GM21390 (cell line): Measurements from ENCODE around the gene HOXA4.

Experiments
- ATAC-seq: cut with Tn5 transposase; IDR thresholded peaks from one replicate; pipeline ENCODE4 v1.9.1; 2021; ENCODE audit not compliant: unreplicated experiment

Gene HOXA4

GRCh38 chr7:27158436-27159265, 28.1 kb upstream of the HOXA4 start:
- no peak for ATAC-seq

- ATAC-seq, result no peak
These were observed 27.3 kb upstream of the HOXA4 start for GRCh38 chr7:27157702-27158431.

- no peak for ATAC-seq
These were observed 26.6 kb upstream of the HOXA4 start for GRCh38 chr7:27156916-27157701.

- no peak for ATAC-seq
These were observed 25.9 kb upstream of the HOXA4 start, which contains the start of gene HOXA7 for GRCh38 chr7:27156508-27156898. Gene HOXA7, minus strand, starts transcription at chr7:27156675. Its CDS starts 130 bp downstream, at chr7:27156545.

GRCh38 chr7:27155816-27156507, 25.4 kb upstream of the HOXA4 start:
- ATAC-seq, result no peak

GRCh38 chr7:27154901-27155815, 24.6 kb upstream of the HOXA4 start:
- ATAC-seq, result no peak

- ATAC-seq, result no peak
These were observed 23.8 kb upstream of the HOXA4 start for GRCh38 chr7:27154369-27154768.

GRCh38 chr7:27153526-27153925, 23.0 kb upstream of the HOXA4 start:
- ATAC-seq, result no peak

- no peak for ATAC-seq
These were observed 22.4 kb upstream of the HOXA4 start for GRCh38 chr7:27152816-27153442.

GRCh38 chr7:27151931-27152815, 21.6 kb upstream of the HOXA4 start, which contains the start of gene HOXA3:
Gene HOXA3, minus strand, starts transcription at chr7:27152583. Its CDS starts 41,943 bp downstream, at chr7:27110640.
- no peak for ATAC-seq

GRCh38 chr7:27151341-27151930, 20.9 kb upstream of the HOXA4 start:
- ATAC-seq, result no peak

GRCh38 chr7:27150568-27151340, 20.2 kb upstream of the HOXA4 start:
- ATAC-seq, result peak; percentile 89

GRCh38 chr7:27149842-27150567, 19.4 kb upstream of the HOXA4 start:
- ATAC-seq, result peak; percentile 9

- no peak for ATAC-seq
These were observed 18.4 kb upstream of the HOXA4 start for GRCh38 chr7:27148756-27149641.

- ATAC-seq, result no peak
These were observed 17.6 kb upstream of the HOXA4 start for GRCh38 chr7:27148031-27148755.
